Progenitor cell of endocrine pancreas (in vitro differentiated cells): ENCODE measurements around the gene SPATA9. TPM values are rescaled to one million over a fixed set of nuclear protein-coding genes. Genes with fewer than 3 reads are reported as not detected.

ENCODE experiments used
- DNase-seq: peaks from one replicate; pipeline ENCODE4 v3.0.0; 2021; ENCODE audit warnings: low spot score; ENCODE audit not compliant: unreplicated experiment
- H3K27ac Mint-ChIP-seq: 2 replicates; pipeline ENCODE4 v1.8.0; 2021; ENCODE audit warnings: mild to moderate bottlenecking, moderate library complexity, mixed read lengths
- H3K27me3 Mint-ChIP-seq: 2 replicates; pipeline ENCODE4 v1.8.0; 2021; ENCODE audit warnings: mixed read lengths
- H3K36me3 Mint-ChIP-seq: 2 replicates; pipeline ENCODE4 v1.8.0; 2022; ENCODE audit warnings: mixed read lengths; ENCODE audit not compliant: insufficient read depth
- H3K4me1 Mint-ChIP-seq: 2 replicates; pipeline ENCODE4 v1.8.0; 2021; ENCODE audit warnings: low read depth, mixed read lengths
- H3K4me3 Mint-ChIP-seq: 2 replicates; pipeline ENCODE4 v1.8.0; 2021; ENCODE audit warnings: low read depth, mild to moderate bottlenecking, moderate library complexity, mixed read lengths
- H3K9me3 Mint-ChIP-seq: 2 replicates; pipeline ENCODE4 v1.8.0; 2021; ENCODE audit warnings: low read depth, mixed read lengths
- total RNA-seq: library from RNA; stranded (reverse); gene quantifications from 2 replicates; pipeline ENCODE4 v1.2.1, GENCODE V29; 2021
- TF ChIP-seq, protein P1 (sequence below): fragments of 200-600 bp; sonication (generic); IDR thresholded peaks from one replicate; pipeline ENCODE4 v1.5.0; 2021; ENCODE audit warnings: antibody characterized with exemption, mild to moderate bottlenecking; ENCODE audit not compliant: unreplicated experiment

SPATA9 gene
- total RNA-seq, 1 donor from 2014 or later, result not detected

DNA sequence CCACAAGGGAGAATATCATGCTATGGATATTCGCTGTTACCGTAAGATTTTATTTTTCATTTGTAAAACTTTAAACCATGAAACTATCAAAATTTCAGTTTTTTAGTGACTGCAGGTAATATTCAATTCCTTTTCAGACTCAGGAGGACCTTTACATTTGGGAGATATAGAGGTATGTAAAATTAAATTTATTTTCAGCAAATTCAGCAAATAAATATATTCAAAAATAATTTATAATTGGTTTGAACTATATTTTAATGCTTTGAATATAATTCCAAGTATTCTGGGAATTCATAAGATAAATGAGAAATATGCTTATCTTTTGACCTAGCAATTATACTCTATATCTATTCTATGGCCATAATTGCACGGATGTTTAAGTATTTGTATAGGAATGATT, 28.6 kb downstream of the SPATA9 start:
- H3K36me3 Mint-ChIP-seq, result no peaks in the 10 kb centered on the region

DNA sequence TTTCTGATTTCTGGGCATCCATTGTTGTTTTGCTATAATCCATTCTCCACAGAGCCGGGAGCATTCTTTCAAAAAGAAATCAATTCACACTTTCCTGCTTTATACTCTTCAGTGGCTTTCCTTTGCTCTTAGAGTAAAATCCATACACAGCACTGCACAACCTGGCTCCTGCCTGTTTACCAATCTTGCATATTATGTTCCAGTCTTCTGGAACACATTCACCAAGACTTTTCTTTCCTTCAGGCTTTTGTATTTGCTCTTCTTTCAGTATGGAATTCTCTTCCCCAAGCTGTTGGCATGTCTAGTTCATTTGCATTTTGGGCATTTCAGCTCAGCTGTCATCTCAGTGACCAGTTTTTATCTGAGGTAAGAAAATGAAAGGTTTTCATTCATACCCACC, 29.9 kb downstream of the SPATA9 start:
- H3K9me3 Mint-ChIP-seq, result no peaks in the 10 kb centered on the region
- H3K27ac Mint-ChIP-seq, result no peak overlapping the region
- no peaks in the 10 kb centered on the region for H3K36me3 Mint-ChIP-seq
- peaks cover 8% of the 10 kb centered on the region for H3K4me1 Mint-ChIP-seq
- no peak for DNase-seq
- no peaks in the 10 kb centered on the region for H3K27me3 Mint-ChIP-seq
- TF ChIP-seq, protein P1, sequence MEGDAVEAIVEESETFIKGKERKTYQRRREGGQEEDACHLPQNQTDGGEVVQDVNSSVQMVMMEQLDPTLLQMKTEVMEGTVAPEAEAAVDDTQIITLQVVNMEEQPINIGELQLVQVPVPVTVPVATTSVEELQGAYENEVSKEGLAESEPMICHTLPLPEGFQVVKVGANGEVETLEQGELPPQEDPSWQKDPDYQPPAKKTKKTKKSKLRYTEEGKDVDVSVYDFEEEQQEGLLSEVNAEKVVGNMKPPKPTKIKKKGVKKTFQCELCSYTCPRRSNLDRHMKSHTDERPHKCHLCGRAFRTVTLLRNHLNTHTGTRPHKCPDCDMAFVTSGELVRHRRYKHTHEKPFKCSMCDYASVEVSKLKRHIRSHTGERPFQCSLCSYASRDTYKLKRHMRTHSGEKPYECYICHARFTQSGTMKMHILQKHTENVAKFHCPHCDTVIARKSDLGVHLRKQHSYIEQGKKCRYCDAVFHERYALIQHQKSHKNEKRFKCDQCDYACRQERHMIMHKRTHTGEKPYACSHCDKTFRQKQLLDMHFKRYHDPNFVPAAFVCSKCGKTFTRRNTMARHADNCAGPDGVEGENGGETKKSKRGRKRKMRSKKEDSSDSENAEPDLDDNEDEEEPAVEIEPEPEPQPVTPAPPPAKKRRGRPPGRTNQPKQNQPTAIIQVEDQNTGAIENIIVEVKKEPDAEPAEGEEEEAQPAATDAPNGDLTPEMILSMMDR, result no peak
- H3K4me3 Mint-ChIP-seq, result no peak overlapping the region

More for the DNA sequence above, 28.6 kb downstream of the SPATA9 start:
- Mint-ChIP-seq H3K4me3 (no peak overlapping the region), H3K27me3 (no peaks in the 10 kb centered on the region), H3K4me1 (peaks cover 8% of the 10 kb centered on the region), H3K9me3 (no peaks in the 10 kb centered on the region), H3K27ac (no peak overlapping the region)
- TF ChIP-seq, protein P1, result no peak
- DNase-seq, result no peak

DNA sequence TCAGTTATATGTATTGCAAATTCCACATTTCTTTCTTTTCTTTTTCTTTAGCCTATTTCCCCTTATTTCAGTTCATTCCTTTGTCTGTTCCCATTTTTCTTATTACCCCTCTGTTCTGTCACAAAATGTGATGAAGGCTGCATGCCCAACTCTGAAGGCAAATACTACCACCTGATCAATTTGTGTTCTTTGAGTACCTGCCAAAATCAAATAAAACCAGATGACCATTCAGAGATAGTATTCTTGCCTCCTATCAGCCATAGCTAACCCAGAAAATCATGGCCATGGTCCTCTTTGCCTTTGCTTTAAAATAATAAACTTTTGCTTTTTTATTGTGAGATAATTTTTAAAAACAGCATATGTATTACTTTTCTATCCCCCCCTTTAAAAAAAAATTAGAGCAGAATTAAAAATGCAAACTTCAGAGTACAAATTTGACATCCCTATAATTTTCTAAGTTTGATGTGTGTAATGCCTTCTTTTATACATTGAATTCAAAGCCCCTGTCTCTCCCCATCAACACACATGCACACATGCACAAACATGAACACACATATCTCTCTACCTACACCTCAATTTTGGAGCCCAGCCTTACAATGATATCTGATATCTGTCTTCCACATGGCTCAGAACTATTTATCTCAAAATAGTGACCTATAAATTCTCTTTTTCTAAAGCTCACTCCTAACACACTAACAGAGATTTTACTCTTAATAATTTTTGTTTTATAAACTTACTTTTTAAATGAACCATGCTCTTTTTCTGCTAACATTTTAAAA, 32.8 kb downstream of the SPATA9 start:
- Mint-ChIP-seq H3K4me3 (no peak overlapping the region), H3K4me1 (peaks cover 9% of the 10 kb centered on the region), H3K27ac (no peak overlapping the region), H3K36me3 (no peaks in the 10 kb centered on the region), H3K27me3 (no peaks in the 10 kb centered on the region), H3K9me3 (no peaks in the 10 kb centered on the region)
- TF ChIP-seq, protein P1, result no peak
- no peak for DNase-seq

DNA sequence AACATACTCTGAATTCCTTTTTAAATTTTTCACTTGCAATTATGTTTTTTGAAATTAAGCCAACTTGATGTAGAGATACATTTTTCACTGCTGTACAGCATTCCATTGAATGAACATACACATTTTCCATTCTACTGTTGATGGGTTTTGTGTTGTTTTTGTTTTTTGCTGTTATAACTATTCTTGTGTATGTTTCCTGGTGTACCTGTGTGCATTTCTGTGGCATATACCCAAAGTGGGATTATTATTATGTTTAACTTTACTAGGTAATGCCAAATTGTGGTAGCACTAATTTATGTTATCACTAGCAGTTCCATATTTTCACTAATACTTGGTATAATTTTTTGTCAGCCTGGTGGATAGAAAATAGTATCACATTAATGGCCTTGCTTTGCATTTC, 33.5 kb downstream of the SPATA9 start:
- DNase-seq, result no peak
- Mint-ChIP-seq H3K4me1 (peaks cover 9% of the 10 kb centered on the region), H3K27ac (no peak overlapping the region), H3K36me3 (no peaks in the 10 kb centered on the region), H3K4me3 (no peak overlapping the region), H3K27me3 (no peaks in the 10 kb centered on the region), H3K9me3 (no peaks in the 10 kb centered on the region)
- TF ChIP-seq, protein P1, result no peak

DNA sequence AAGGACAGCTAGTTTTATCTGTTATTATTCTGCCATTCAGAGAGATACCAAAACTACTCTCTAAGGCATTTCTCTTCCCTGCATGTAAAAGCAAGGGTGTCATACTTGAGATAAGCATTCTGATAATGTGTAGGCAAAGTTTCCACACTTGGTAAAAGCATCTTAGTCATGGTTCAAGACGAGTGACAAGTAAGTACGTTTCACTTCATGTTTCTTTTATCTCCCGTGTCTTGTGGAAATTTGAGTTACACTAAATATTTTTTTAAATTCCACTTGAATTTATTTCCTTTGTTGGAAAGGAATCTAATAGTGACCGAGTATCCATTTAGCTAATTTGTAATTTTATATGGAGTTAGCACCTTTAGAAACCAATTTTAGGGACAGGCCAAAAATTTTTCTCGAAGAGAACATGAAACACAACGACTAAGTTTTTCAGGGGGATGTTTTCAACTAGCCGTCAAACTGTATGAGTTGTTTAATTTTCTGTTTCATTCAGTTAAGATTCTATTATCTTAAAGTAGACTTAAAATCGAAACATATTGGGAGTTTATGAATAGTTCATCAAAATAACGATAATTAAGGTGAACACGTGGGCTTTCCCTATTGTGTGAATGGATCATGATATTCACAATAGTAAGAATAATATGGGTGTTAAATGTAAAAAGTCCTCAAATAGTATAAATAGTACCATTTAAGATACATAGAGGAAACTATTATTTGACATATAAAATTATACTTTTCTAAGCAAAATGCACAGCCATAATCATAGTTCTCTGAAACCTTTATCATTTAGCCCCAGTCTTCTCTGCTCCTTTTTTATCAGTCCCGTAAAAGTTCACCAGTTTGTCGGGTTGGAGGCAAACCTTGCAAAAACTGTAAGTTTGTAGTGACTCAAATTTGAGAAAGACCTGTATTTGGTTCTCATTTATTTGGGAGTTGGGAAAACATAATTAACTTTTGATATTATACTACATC, 34.6 kb downstream of the SPATA9 start:
- no peaks in the 10 kb centered on the region for H3K27me3 Mint-ChIP-seq
- TF ChIP-seq, protein P1, result no peak
- no peak for DNase-seq
- no peaks in the 10 kb centered on the region for H3K36me3 Mint-ChIP-seq
- H3K4me1 Mint-ChIP-seq, result peaks cover 9% of the 10 kb centered on the region
- H3K4me3 Mint-ChIP-seq, result no peak overlapping the region
- H3K9me3 Mint-ChIP-seq, result no peaks in the 10 kb centered on the region
- no peak overlapping the region for H3K27ac Mint-ChIP-seq
